ENCODE measurements around the gene TUBB6. TPM values are rescaled to one million over a fixed set of nuclear protein-coding genes. Genes with fewer than 3 reads are reported as not detected.

Gene TUBB6
- total and polyA plus RNA-seq, 9 donors, result 230 to 347 (median 284) TPM

DNA sequence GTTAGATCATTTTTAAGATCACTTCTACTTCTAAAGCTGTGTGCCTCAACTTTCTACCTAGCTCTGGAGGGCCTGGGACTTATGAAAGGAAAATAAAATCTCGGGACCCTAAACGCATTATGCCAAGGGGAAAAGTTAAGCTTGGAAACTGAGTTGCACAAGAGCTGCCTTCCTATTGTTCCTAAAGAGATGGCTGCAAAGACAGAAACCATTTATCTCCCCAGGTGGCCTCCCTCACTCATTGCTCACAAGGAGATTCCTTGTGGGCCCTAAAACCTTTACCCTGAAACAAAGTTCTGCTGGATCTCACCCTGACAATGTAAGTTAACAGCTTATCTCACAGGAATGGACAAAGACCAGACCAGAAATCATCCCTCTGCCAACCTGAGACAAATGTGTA lies 26.8 kb downstream of the TUBB6 start:
- Histone ChIP-seq H3K4me1 (ENCODE audit: control insufficient read depth, insufficient read depth, low read length) (no peaks in the 10 kb centered on the region), H3K9me3 (replicated peaks; ENCODE audit: control insufficient read depth, low read depth, low read length) (no peaks in the 10 kb centered on the region), H3K4me3 (ENCODE audit: low read length) (no peak overlapping the region), H3K27ac (ENCODE audit: low read length) (no peak overlapping the region), H3K27me3 (ENCODE audit: control insufficient read depth, insufficient read depth, low read length) (no peaks in the 10 kb centered on the region), H3K36me3 (ENCODE audit: control insufficient read depth, insufficient read depth, low read length) (peaks cover 59% of the 10 kb centered on the region)
- no peak for DNase-seq
- WGBS (ENCODE audit: insufficient coverage), result no CpG with 5 or more reads among the region's 2 CpGs

DNA sequence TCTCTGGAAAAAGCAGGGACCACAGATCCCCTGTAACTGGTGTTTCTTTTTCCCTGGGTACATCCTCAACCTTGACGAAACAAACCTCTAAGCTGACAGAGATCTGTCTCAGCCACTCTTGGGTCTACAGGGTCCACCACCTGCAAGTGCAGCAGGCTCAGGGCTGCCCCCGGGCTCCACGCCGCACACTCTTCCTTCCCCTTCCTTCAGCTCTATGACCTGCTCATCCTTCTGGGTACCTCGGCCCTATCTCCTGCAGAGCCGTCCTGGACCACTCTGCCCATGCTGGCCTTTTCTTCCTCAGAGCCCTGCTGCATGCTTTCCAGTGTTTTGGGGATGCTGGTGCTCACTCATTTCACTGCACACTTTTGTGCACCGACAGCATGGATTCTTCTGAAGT lies 27.5 kb downstream of the TUBB6 start:
- no peaks in the 10 kb centered on the region for H3K27me3 ChIP-seq (ENCODE audit: control insufficient read depth, insufficient read depth, low read length)
- no peak overlapping the region for H3K4me3 ChIP-seq (ENCODE audit: low read length)
- H3K4me1 ChIP-seq (ENCODE audit: control insufficient read depth, insufficient read depth, low read length), result no peaks in the 10 kb centered on the region
- H3K27ac ChIP-seq (ENCODE audit: low read length), result no peak overlapping the region
- H3K9me3 ChIP-seq (replicated peaks; ENCODE audit: control insufficient read depth, low read depth, low read length), result no peaks in the 10 kb centered on the region
- WGBS (ENCODE audit: insufficient coverage), result 74% methylated on average over 6 of the region's 7 CpGs
- DNase-seq, result no peak
- peaks cover 61% of the 10 kb centered on the region for H3K36me3 ChIP-seq (ENCODE audit: control insufficient read depth, insufficient read depth, low read length)

GRCh38 chr18:12336171-12336613 lies 28.2 kb downstream of the TUBB6 start:
- Histone ChIP-seq H3K36me3 (ENCODE audit: control insufficient read depth, insufficient read depth, low read length) (peaks cover 60% of the 10 kb centered on the region), H3K27ac (ENCODE audit: low read length) (no peak overlapping the region), H3K9me3 (replicated peaks; ENCODE audit: control insufficient read depth, low read depth, low read length) (no peaks in the 10 kb centered on the region), H3K4me1 (ENCODE audit: control insufficient read depth, insufficient read depth, low read length) (no peaks in the 10 kb centered on the region), H3K4me3 (ENCODE audit: low read length) (no peak overlapping the region), H3K27me3 (ENCODE audit: control insufficient read depth, insufficient read depth, low read length) (no peaks in the 10 kb centered on the region)
- DNase-seq, result no peak
- WGBS (ENCODE audit: insufficient coverage), result 52% methylated on average over 2 of the region's 2 CpGs

GRCh38 chr18:12336887-12337286 lies 28.8 kb downstream of the TUBB6 start:
- H3K4me1 ChIP-seq (ENCODE audit: control insufficient read depth, insufficient read depth, low read length), result no peaks in the 10 kb centered on the region
- no peak overlapping the region for H3K27ac ChIP-seq (ENCODE audit: low read length)
- DNase-seq, result no peak
- no CpG with 5 or more reads among the region's 6 CpGs for WGBS (ENCODE audit: insufficient coverage)
- peaks cover 62% of the 10 kb centered on the region for H3K36me3 ChIP-seq (ENCODE audit: control insufficient read depth, insufficient read depth, low read length)
- H3K9me3 ChIP-seq (replicated peaks; ENCODE audit: control insufficient read depth, low read depth, low read length), result no peaks in the 10 kb centered on the region
- no peak overlapping the region for H3K4me3 ChIP-seq (ENCODE audit: low read length)
- H3K27me3 ChIP-seq (ENCODE audit: control insufficient read depth, insufficient read depth, low read length), result no peaks in the 10 kb centered on the region

DNA sequence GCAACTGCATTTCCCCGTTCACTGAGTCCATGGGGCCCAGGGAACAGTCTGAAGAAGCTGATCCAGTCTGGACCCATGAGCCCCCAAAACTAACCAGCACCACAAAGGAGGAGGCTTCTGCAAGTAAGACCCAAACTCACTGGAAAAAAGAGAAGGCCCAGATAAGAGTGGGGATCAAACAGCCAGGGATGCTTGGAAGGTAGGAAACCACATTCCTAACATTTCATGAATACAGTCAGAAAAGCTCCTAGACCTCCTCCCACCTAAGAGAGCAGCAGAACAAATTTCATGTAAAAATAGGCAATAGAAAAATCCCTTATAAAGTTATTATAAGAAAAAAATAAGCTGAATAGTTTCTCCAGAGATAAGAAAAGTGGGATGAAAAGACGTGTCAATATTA lies 30.3 kb downstream of the TUBB6 start:
- Histone ChIP-seq H3K27me3 (ENCODE audit: control insufficient read depth, insufficient read depth, low read length) (no peaks in the 10 kb centered on the region), H3K27ac (ENCODE audit: low read length) (no peak overlapping the region), H3K9me3 (replicated peaks; ENCODE audit: control insufficient read depth, low read depth, low read length) (no peaks in the 10 kb centered on the region), H3K4me3 (ENCODE audit: low read length) (no peak overlapping the region), H3K4me1 (ENCODE audit: control insufficient read depth, insufficient read depth, low read length) (no peaks in the 10 kb centered on the region), H3K36me3 (ENCODE audit: control insufficient read depth, insufficient read depth, low read length) (peaks cover 68% of the 10 kb centered on the region)
- 40% methylated on average over 1 of the region's 2 CpGs for WGBS (ENCODE audit: insufficient coverage)
- DNase-seq, result no peak

GRCh38 chr18:12340945-12341660 lies 33.1 kb downstream of the TUBB6 start:
- no peak for DNase-seq
- Histone ChIP-seq H3K9me3 (replicated peaks; ENCODE audit: control insufficient read depth, low read depth, low read length) (no peaks in the 10 kb centered on the region), H3K4me1 (ENCODE audit: control insufficient read depth, insufficient read depth, low read length) (no peaks in the 10 kb centered on the region), H3K27me3 (ENCODE audit: control insufficient read depth, insufficient read depth, low read length) (no peaks in the 10 kb centered on the region), H3K4me3 (ENCODE audit: low read length) (no peak overlapping the region), H3K36me3 (ENCODE audit: control insufficient read depth, insufficient read depth, low read length) (peaks cover 62% of the 10 kb centered on the region), H3K27ac (ENCODE audit: low read length) (no peak overlapping the region)
- WGBS (ENCODE audit: insufficient coverage), result 86% methylated on average over 4 of the region's 5 CpGs

GRCh38 chr18:12342661-12343060 lies 34.6 kb downstream of the TUBB6 start:
- Histone ChIP-seq H3K27ac (ENCODE audit: low read length) (no peak overlapping the region), H3K4me1 (ENCODE audit: control insufficient read depth, insufficient read depth, low read length) (no peaks in the 10 kb centered on the region), H3K4me3 (ENCODE audit: low read length) (no peak overlapping the region), H3K27me3 (ENCODE audit: control insufficient read depth, insufficient read depth, low read length) (no peaks in the 10 kb centered on the region), H3K9me3 (replicated peaks; ENCODE audit: control insufficient read depth, low read depth, low read length) (no peaks in the 10 kb centered on the region), H3K36me3 (ENCODE audit: control insufficient read depth, insufficient read depth, low read length) (peaks cover 62% of the 10 kb centered on the region)
- no peak for DNase-seq
- WGBS (ENCODE audit: insufficient coverage), result 100% methylated on average over 1 of the region's 4 CpGs

DNA sequence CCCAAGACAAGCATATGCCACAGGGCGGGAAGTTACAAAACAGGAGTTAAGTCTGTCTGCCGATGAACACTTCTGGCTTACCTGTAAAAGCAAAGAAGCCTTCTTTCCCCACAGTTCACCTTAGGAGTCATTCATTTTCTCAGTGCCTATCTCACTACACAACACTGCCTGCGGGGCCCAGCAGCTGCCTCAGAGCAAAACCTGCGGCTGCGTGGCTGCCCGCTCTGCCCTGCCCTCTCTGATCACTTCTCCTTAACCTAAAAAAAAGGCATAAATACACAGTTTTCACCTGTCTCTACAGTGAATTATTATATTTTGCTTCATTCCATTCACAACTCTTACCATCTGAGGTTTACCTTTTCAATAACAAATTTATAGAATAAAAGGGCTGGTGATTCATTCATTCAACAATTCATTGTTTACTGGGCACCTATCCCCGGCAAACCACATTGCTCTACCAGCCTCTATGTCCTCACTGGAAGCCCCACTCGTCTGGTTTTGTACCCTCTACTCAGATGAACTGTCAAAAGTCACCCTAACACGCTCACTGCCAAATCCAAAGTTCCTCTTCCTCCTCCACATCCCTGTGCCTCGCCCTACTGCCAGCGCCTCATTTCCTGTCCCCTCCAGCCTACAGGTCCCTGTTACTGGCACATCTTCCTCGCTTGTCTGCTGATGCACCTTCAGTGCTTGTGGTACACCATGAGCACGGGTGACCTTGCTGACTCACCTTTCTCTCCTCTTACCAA lies 37.6 kb downstream of the TUBB6 start:
- H3K27ac ChIP-seq (ENCODE audit: low read length), result no peak overlapping the region
- WGBS (ENCODE audit: insufficient coverage), result 90% methylated on average over 13 of the region's 13 CpGs
- H3K27me3 ChIP-seq (ENCODE audit: control insufficient read depth, insufficient read depth, low read length), result no peaks in the 10 kb centered on the region
- H3K36me3 ChIP-seq (ENCODE audit: control insufficient read depth, insufficient read depth, low read length), result peaks cover 70% of the 10 kb centered on the region
- H3K4me3 ChIP-seq (ENCODE audit: low read length), result no peak overlapping the region
- H3K4me1 ChIP-seq (ENCODE audit: control insufficient read depth, insufficient read depth, low read length), result no peaks in the 10 kb centered on the region
- no peaks in the 10 kb centered on the region for H3K9me3 ChIP-seq (replicated peaks; ENCODE audit: control insufficient read depth, low read depth, low read length)
- no peak for DNase-seq

- WGBS (ENCODE audit: insufficient coverage), result 90% methylated on average over 7 of the region's 7 CpGs
- no peaks in the 10 kb centered on the region for H3K4me1 ChIP-seq (ENCODE audit: control insufficient read depth, insufficient read depth, low read length)
- peaks cover 70% of the 10 kb centered on the region for H3K36me3 ChIP-seq (ENCODE audit: control insufficient read depth, insufficient read depth, low read length)
- no peaks in the 10 kb centered on the region for H3K27me3 ChIP-seq (ENCODE audit: control insufficient read depth, insufficient read depth, low read length)
- no peaks in the 10 kb centered on the region for H3K9me3 ChIP-seq (replicated peaks; ENCODE audit: control insufficient read depth, low read depth, low read length)
- DNase-seq, result no peak
- H3K27ac ChIP-seq (ENCODE audit: low read length), result no peak overlapping the region
- no peak overlapping the region for H3K4me3 ChIP-seq (ENCODE audit: low read length)
Measured at GRCh38 chr18:12346240-12346565, 38.2 kb downstream of the TUBB6 start.

DNA sequence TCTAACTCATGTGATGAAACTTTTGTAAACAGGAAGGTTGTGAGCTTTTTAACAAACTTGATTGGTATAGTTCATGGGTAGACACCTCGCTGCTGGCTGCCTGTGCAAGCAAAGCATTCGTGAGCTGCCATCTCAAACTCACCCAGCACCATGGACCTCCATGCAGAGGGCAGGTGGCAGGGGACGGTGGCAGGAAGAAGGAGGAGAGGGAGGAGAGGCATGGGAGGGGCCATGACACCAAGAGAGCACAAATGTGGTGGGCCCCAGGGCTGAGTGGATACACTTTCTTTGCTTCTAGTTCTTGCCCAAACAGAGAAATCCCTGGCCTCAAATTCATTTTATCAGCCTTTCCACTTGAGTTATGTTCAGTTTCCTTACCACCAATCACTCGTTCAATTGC lies 39.9 kb downstream of the TUBB6 start:
- no peak overlapping the region for H3K27ac ChIP-seq (ENCODE audit: low read length)
- no peaks in the 10 kb centered on the region for H3K9me3 ChIP-seq (replicated peaks; ENCODE audit: control insufficient read depth, low read depth, low read length)
- no peaks in the 10 kb centered on the region for H3K4me1 ChIP-seq (ENCODE audit: control insufficient read depth, insufficient read depth, low read length)
- WGBS (ENCODE audit: insufficient coverage), result 64% methylated on average over 2 of the region's 4 CpGs
- DNase-seq, result no peak
- H3K36me3 ChIP-seq (ENCODE audit: control insufficient read depth, insufficient read depth, low read length), result peaks cover 74% of the 10 kb centered on the region
- no peak overlapping the region for H3K4me3 ChIP-seq (ENCODE audit: low read length)
- no peaks in the 10 kb centered on the region for H3K27me3 ChIP-seq (ENCODE audit: control insufficient read depth, insufficient read depth, low read length)

Data from muscle of leg (tissue), 11 donors.